GM06990 (cell line): ENCODE data around the gene ZC3H6.

Experiments used
- DNase-seq: peaks from one replicate; pipeline ENCODE4 v3.0.0-alpha.2; 2011; ENCODE audit not compliant: insufficient read length; ENCODE audit errors: extremely low read depth
- H3K27me3 ChIP-seq: replicated peaks from 2 replicates; pipeline ENCODE4 v1.6.0; 2011; ENCODE audit warnings: low read length; ENCODE audit not compliant: control insufficient read depth, insufficient read depth
- H3K36me3 ChIP-seq: 2 replicates; pipeline ENCODE4 v1.5.1; 2011; ENCODE audit warnings: low read length; ENCODE audit not compliant: control insufficient read depth, insufficient read depth
- H3K4me3 ChIP-seq: replicated peaks from 2 replicates; pipeline ENCODE4 v1.5.1; 2011; ENCODE audit warnings: low read depth, mild to moderate bottlenecking, control low read depth, low read length
- CTCF ChIP-seq: IDR thresholded peaks from 2 replicates; pipeline ENCODE4 v1.5.1; 2011; ENCODE audit warnings: low read length, control low read depth, mild to moderate bottlenecking, inconsistent platforms; ENCODE audit not compliant: insufficient read depth, poor library complexity, severe bottlenecking

The ZC3H6 gene

GRCh38 chr2:112262876-112263275, 12.5 kb upstream of the ZC3H6 start:
- Histone ChIP-seq H3K36me3 (no peaks in the 10 kb centered on the region), H3K27me3 (no peaks in the 10 kb centered on the region), H3K4me3 (no peak overlapping the region)
- TF ChIP-seq CTCF: no peak
- no peak for DNase-seq

- Histone ChIP-seq H3K4me3 (no peak overlapping the region), H3K27me3 (no peaks in the 10 kb centered on the region), H3K36me3 (no peaks in the 10 kb centered on the region)
- no peak for DNase-seq
- no peak for TF ChIP-seq CTCF
These were observed 6.8 kb upstream of the ZC3H6 start for GRCh38 chr2:112268547-112268946.

- H3K4me3 ChIP-seq: no peak overlapping the region
- no peaks in the 10 kb centered on the region for H3K36me3 ChIP-seq
- no peaks in the 10 kb centered on the region for H3K27me3 ChIP-seq
- TF ChIP-seq CTCF: no peak
- DNase-seq: no peak
These were observed 2.7 kb upstream of the ZC3H6 start for GRCh38 chr2:112272669-112273068.

- H3K36me3 ChIP-seq: no peaks in the 10 kb centered on the region
- DNase-seq: no peak
- no peaks in the 10 kb centered on the region for H3K27me3 ChIP-seq
- no peak for TF ChIP-seq CTCF
- H3K4me3 ChIP-seq: no peak overlapping the region
These were observed 2.0 kb upstream of the ZC3H6 start for GRCh38 chr2:112273349-112273748.

GRCh38 chr2:112275887-112276773, 733 bp downstream of the ZC3H6 start:
- Histone ChIP-seq H3K27me3 (no peaks in the 10 kb centered on the region), H3K4me3 (peak overlapping the region; percentile 99), H3K36me3 (no peaks in the 10 kb centered on the region)
- peak; percentile 89 for DNase-seq
- no peak for TF ChIP-seq CTCF

GRCh38 chr2:112276954-112277353, 1.6 kb downstream of the ZC3H6 start:
- H3K27me3 ChIP-seq: no peaks in the 10 kb centered on the region
- no peak for DNase-seq
- TF ChIP-seq CTCF: no peak

More at GRCh38 chr2:112276954-112277353, 1.6 kb downstream of the ZC3H6 start:
- no peaks in the 10 kb centered on the region for H3K36me3 ChIP-seq
- H3K4me3 ChIP-seq: no peak overlapping the region
